Activated CD8-positive, alpha-beta memory T cell treated with anti-CD3 and anti-CD28 coated beads, Interleukin-2, amount 50 U/mL, for 24 hours (primary cell): ENCODE results near the gene SLC18B1.

Experiments
- DNase-seq: peaks from one replicate; pipeline ENCODE4 v3.0.0-alpha.2; 2020; ENCODE audit errors: extremely low read depth

Gene SLC18B1

GRCh38 chr6:132742495-132742894 is 55.9 kb downstream of the SLC18B1 start:
- no peak for DNase-seq

DNA sequence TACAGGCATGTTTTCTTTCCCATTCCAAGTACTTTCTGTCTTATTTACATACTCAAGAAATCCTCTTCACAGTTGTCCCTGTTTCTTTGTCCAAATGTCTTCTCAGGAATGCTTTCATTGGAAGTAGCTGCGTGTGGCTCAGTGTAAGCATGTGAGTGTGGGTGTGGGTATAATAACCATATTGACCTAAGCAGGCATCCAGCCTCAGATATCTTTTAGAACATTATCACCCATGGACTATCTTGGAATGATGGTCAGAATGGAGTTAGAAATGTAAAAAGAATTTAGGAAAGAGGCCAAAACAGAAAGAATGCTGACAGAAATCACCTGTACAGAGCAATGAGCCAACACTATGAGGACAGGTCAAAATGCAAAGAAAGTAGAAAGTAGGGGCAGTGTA is 57.2 kb downstream of the SLC18B1 start:
- no peak for DNase-seq

- DNase-seq: no peak
These were observed 62.2 kb downstream of the SLC18B1 start for GRCh38 chr6:132736239-132736638.

GRCh38 chr6:132734694-132735236 is 63.7 kb downstream of the SLC18B1 start:
- DNase-seq: no peak

DNA sequence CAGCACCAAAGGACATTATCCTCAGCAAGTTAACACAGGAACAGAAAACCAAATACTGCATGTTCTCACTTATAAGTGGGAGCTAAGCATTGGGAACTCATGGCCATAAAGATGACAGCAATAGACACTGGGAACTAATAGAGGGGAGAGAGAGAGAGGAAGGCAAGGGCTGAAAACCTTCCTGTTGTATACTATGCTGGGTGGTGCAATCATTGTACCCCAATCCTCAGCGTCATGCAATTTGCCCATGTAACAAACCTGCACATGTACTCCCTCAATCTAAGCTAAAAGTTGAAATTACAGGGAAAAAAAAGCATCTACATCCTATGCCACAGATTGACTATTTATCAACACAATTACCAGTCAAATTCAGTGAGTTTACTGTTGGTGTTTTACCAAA is 64.6 kb downstream of the SLC18B1 start:
- no peak for DNase-seq

DNA sequence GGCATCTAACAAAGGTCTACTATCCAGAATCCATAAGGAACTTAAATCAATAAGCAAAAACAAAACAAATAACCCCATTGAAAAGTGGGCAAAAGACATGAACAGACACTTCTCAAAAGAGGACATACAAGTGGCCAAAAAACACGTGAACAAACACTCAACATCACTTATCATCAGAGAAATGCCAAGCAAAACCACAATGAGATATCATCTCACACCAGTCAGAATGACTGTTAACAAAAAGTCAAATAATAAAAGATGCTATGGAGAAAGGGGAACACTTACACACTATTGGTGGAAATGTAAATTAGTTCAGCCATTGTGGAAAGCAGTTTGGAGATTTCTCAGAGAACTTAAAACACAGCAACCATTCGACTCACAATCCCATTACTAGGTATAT is 65.2 kb downstream of the SLC18B1 start:
- no peak for DNase-seq

DNA sequence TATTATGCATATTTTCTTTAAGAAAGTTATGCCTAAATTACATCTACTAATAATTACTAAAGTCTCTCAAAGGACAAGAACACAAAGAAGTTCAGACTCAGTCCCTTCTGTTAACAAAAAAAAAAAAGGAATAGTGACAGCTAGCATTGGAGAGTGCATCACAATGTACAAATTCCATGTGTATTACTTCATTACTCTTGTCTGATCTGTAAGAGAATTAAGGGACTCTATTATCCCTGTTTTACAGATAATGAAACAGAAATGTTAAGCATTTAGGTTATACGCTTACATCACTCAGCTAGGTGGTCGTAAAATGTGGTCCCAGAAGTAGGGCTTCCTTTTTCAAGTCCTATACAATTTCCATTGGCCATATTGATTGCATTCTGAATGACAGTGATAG is 67.4 kb downstream of the SLC18B1 start:
- DNase-seq: no peak

- DNase-seq: no peak
These were observed 67.9 kb downstream of the SLC18B1 start for GRCh38 chr6:132730560-132730959.

GRCh38 chr6:132728616-132729015 is 69.8 kb downstream of the SLC18B1 start:
- DNase-seq: no peak

GRCh38 chr6:132726608-132726975 is 71.8 kb downstream of the SLC18B1 start:
- no peak for DNase-seq

DNA sequence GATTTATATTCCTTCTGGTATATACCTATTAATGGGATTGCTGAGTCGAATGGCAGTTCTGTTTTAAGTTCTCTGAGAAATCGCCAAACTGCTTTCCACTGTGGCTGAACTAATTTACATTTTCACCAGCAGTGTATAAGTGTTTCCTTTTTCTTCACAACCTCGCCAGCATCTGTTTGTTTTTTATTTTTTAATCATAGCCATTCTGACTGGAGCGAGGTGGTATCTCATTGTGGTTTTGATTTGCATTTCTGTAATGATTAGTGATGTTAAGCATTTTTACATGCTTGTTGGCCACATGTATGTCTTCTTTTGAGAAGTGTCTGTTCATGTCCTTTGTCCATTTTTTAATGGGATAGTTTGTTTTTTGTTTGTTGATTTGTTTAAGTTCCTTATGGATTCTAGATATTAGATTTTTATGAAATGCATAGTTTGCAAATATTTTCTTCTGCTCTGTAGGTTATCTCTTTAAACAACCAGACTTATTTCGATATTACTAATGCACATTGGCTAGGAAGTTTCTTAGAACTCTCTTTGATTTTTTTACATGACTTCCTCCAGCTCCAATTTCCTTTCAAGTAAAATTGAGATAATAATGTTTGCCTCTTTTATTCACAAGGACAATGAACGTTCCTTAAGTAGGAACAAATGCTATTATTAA is 72.4 kb downstream of the SLC18B1 start:
- DNase-seq: no peak

DNA sequence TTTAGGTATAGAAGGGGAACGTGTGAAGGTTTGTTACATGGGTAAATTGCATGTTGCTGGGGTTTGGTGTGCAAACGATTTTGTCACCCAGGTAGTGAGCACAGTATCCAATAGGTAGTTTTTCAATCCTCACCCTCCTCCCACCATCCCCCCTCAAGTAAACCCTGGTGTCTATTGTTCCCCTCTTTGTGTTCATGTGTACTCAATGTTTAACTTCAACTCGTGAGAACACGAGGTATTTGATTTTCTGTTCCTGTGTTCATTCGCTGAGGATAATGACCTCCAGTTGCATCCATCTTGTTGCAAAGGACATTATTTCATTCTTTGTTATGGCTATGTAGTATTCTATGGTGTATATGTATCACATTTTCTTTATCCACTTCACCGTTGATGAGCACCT is 73.0 kb downstream of the SLC18B1 start:
- no peak for DNase-seq

- DNase-seq: no peak
These were observed 78.5 kb downstream of the SLC18B1 start for GRCh38 chr6:132719736-132720448.
